Activated CD4-positive, alpha-beta T cell treated with anti-CD3 and anti-CD28 coated beads, Interleukin-2, amount 50 U/mL, for 24 hours (primary cell): ENCODE data around the gene E4F1.
"Not testable (repeated sequence)": the region's sequence is repeated elsewhere in the genome, so short reads cannot be mapped to it uniquely, and the experiment has no call there.

ENCODE experiments used
- DNase-seq, 2 donors: peaks; one replicate each; pipeline ENCODE4 v3.0.0-alpha.2; 2020; ENCODE audit warnings: low read depth in 1 of 2, low spot score in 1 of 2

E4F1 gene

DNA sequence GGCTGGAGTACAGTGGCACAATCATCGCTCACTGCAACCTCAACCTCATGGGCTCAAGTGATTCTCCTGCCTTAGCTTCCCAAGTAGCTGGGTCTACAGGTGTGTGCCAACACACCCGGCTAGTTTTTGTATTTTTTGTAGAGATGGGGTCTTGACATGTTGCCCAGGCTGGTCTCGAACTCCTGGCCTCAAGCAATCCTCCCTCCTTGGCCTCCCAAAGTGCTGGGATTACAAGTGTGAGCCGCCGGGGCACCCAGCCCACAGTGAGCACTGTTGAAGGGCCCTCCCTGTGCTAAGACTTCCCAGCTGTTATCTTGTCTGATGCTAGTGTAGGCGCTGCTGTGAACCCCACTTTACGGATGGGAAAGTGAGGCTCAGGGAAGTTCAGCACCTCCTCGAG is 35.0 kb upstream of the E4F1 start:
- DNase-seq, result no peak

DNA sequence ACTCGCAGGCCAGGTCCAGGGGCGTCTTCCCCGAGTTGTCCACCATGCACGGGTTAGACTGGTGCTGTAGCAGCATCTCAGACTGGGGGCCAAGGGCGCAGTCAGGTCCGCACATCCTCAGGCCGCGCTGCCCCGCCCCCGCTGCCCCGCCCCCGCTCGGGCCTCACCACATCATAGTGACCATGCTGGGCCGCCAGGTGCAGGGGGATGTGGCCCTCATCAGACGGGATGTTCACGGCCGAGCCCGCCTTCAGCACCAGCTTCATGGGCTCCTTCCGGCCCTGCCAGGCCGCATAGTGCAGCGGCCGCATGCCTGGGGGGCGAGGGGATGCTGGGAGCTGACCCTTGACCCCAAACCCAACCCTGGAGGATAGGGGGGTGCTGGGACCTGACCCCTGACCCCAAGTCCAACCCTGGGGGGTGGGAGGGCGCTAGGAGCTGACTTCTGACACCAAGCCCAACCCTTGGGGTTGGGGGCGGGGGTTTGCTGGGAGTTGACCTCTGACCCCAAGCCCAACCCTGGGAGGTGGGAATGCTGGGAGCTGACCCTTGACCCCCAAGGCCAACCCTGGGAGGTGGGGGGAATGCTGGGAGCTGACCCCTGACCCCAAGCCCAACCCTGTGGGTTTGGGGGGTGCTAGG is 34.0 kb upstream of the E4F1 start:
- no peak for DNase-seq

DNA sequence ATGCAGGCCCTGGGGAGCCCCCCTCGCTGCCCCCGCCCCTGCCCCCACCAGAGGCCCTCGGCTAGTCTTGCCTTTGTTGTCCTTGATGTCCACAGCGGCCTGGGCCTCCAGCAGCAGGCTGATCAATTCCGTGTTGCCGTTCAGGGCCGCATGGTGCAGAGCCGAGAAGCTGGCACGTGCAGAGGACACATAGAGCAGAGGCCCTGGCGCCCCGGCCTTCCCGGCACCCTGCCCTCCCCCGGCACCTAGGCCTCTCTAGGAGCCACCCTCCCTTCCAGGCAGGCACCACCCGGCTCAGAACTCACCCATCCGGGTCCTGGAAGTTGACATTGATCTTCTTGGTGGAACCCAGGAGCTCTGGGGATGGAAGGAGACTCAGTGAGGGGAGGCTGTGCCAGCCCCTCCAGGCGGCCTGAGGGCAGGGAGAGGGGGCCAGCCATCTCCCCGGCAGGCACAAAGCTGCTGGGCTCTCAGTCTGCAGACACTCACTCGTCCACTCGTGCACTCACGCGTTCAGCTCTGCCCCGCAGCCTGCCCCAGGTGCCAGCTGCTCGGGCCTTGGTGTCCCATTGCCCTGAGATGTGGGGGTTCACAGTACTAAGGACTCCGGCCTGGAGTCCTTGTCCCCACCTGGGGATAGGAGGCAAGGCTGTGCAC is 33.3 kb upstream of the E4F1 start:
- no peak for DNase-seq

DNA sequence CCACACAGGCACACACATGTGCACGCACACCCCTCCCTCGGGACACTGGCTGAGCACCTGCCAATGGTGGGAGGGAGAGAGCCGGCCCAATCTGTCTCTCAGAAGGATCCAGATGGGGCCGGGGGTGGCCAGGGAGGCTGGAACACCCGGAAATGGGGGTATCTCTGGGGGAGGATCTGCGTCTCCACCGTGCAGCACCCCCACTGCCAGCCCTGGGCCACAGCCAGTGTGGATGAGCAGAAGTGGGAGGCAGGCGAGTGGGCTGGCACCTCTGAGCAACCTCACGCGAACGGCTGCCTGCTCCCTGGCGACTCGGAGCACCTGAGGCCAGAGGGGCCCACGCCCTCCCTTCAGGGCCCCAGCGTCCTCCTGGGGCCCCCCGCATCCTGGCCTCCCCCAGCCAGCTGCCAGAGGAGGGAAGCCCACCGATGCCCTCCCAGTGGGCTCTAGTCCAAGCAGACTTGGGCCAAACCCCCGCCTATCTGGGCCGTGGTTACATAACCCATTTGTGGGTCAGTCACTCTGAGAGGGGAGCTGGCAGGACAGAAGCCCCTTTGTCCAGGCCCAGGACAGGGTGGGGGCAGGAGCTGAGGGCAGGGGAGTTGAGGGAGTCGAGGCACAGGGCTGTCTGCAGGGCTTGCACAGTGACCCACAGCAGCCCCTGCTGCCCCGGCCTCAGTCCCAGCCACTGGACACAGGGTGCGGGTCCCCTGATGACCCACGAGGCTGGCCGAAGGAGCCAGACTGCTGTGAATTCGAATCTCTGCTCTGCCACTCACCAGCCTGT is 32.5 kb upstream of the E4F1 start:
- no peak for DNase-seq

DNA sequence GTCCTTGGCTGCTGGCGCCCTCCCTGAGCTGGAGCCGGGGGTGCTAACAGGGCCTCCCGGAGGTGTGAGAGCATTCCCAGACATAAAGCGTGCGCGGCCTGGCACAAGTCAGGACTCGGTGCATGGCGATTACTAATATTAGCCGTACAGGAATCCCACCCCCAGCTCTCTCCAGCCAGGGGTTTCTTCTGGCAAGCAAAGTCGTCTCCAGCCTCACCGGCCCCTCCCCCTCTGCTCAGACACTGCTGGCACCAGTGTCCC is 32.0 kb upstream of the E4F1 start:
- DNase-seq, result no peak

DNA sequence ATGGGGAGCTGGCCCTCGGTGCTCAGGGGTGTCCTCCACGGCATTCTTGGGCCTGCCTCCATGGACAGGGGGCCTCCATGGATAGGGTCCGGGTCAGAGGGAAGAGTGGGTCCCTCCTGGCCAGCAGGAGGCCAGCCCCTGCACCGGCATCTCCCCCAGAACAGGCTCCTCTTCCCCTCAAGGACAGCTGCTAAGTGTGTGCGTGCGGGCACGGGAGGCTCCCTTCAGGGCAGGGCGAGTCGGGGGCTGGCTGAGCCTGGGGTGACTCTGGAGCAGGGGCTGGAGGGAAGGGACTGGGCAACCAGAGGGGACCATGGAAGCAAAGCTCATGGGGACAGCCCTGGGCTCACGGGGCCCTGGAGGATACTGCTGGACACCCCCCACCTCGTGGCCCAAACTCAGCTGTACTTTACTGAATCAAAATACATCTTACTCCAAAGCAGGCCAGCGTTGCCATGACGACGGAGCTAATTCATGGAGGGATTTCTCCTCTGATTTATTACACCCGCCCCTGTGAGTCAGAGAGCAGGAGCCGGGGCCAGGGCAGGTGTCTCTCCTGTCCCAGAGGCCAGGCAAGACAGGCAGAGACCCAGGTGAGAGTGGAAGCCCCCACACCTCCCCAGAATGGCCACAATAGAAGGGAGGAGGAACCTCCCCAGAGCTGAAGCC is 29.1 kb upstream of the E4F1 start:
- no peak for DNase-seq

DNA sequence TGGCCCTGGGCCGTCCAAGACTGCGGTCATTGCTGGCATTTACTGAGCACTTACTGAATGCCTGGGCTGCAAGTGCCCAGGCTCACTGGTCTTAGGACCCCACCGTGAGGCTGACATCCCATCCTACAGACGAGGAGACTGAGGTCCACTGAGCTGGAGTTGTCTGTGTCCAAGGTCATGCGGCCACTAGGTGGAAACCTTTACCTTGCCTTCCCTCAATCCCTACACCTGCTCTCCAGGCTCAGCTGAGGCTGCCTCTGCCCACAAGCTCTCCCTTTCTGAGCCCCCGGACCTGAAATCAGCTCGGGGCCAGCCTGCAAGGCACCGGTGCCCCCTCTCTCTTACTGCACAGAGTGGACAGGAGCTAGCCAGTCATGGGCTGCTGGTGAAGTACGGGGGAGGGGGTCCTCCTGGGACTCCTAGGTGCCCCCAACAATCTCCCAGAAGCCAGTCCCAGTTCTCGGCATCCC is 28.5 kb upstream of the E4F1 start:
- DNase-seq, result no peak

DNA sequence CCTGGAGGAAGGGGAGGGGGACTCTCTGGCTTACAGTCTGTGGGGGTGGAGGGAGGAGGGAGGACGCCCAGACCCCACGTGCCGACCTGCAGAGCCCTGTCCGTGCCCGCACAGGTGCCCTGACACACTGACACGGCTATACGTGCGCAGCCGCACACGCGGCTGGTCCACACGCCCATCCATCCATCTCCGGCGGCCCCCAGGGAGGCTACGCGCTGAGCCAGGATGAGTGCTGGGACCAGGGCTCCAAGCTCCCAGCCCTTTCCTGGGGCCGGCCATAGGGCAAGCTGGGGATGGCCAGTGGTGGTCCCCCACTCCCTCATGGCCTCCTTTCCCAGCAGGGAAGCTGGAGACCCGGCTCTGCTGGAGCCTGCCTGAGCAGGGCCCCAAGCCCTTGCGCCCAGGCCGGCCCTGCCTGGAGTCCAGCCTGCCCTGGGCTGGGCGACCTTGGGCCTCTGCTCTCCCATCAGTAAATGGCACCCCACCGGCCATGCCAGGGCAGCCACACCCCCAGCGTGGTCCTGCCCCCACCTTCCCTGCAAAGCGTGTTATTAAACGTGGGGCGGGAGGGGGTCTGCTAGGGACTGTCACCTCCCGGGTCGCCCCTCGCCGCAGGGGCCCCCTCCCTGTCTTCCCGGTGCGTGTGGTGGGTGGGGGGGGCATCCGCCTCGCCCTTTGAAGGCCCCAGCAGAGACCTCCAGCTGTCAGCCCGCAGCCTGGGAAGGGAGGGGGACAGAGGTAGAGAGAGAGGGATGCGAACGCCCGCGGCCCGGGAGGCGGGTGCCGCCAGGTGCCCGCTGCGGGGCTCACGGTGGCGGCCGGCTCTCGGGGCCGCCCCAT is 27.8 kb upstream of the E4F1 start:
- DNase-seq, result no peak

DNA sequence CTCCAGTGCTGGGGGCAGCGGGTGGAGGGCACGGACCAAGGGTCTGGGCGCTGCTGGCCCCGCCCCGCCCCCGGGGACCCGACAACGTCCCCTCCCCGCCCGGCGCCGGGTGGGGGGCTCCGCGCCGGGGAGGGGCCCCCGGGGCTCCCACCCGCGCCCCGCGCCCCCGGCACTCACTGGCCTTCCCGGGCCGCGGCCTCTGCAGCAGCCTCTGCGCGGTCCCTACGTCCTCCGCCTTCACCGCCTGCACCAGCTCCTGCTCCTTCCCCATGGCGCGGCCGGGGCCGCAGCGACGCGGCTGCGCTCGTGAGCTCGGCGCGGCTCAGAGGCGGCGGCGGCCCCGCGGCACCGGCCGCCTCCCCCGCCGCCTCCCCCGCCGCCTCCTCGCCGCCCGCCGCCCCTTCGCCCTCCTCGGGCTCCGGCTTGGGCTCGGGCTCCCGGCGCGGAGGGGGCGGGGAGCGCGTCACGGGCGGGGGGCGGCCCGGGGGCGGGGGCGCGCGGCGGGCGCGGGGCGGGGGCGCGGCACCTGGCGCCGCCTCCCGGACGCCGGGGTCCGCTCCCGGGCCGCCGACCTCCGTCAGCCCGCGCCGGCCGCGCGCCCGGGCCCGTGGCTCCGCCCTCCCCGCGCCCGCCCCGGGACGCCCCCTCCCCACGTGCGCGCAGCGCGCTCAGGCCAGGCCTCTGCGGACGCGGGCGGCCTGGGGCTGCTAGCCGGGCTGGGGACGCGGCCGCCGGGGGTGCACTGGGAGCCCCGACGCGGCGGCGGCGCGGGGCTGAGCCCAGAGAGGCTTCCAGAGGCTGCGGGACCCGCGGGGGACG is 27.0 kb upstream of the E4F1 start, which contains the start of gene CASKIN1:
Gene CASKIN1, minus strand, starts transcription at position 444 of the 819 bp plus-strand sequence. Its CDS starts 173 bp downstream, at position 271.
- DNase-seq, result no peak

DNA sequence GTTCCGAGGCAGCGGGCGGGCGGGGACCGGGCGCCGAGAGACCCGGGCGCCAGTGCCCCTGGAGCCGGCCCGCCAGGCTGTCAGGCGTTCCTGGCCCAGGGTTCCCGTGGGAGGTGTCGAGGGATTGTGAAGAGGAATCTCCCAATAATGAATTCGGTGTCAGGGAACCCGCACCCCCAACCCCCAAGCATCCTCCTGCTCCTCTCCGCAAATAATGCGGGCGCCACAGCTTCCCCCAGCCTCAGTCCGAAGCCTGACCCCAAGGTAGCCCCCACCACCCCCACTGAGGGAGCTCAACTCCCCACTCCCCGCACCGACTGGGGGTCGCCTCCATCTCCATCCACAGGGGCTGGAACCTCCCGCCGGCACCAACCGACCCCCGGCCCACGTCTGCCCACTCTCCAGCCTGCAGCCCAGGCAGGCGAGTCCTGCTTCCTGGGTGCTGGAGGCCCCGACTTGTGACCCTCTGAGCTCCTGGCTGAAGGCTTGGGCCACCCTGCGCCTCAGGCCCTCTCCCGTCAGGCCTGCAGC is 26.3 kb upstream of the E4F1 start:
- no peak for DNase-seq

DNA sequence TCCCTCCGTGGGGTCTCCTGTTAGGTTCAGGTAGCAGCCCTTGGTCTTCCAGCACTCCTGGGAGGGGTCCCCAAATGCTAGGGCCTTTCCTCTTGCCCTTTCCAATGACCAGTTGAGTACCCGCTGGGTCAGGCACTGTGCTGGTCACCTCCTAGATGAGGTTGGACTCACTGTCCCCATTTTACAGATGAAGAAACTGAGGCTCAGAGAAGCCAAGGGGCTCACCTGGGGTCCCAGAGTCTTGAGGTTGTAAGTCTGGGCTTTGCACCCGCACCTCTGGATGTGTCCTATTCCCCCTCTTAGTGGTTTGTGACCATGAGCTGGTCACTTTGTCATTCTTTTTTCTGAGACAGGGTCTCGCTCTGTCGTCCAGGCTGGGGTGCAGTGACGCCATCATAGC is 25.6 kb upstream of the E4F1 start:
- no peak for DNase-seq

DNA sequence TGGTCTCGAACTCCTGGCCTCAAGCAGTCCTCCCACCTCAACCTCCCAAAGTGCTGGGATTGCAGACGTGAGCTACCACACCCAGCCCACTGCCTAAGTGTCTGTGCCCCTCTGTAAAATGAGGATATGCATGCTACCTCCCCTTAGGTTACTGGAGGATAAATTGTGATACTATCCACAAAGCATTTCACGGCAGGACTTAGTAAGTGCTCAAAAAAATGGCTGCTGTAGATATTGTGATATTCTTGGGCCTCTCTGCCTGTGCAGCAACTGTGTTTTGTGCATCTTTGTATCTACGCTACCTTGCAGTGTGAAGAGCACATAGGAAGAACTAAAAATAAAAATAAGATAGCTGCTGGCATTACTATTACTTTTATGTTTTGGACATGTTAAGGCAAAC is 25.1 kb upstream of the E4F1 start:
- no peak for DNase-seq

DNA sequence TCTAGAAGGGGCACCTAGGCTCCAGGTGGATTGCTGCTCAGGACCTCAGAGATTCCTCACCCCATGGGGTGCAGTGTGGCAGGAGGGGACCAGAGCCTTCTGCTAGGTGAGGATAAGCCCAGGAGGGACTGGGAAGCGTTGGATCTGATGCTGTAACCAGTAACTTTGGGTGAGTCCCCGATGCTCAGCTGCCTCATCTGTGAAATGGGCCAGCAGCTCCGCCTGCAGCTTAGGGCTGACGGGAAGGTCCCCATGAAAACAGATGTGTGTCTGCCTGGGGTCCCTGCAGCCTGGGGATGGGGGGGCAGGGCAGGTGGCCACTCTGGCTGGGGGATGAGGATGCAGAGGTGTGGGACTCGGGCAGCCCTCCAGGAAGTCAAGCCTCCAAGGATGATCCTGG is 24.3 kb upstream of the E4F1 start:
- DNase-seq, result no peak

DNA sequence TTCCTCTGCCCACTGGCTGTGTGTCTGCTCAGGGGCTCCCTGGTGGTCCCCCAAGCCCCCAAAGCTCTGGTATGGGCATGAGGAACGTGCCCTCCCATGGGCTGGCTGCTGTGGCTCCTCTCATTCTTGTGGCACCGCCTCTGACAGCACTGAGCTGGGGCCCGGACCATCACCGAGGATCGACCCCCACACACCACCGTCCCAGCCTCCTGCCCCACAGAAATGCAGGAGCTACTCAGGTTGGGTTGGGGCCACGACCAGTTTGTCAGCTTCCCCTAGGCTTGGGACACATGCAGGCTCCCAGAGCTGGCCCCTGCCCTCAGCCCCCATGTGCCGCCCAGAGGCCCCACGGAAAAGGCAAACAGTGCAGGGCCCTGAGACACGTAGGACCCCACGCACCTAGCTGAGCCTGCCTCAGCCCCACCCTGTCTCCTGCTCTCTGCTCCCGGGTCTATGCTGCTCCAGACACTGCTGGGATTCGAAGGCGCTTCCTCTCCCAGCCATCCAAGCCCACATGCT is 23.7 kb upstream of the E4F1 start:
- no peak for DNase-seq

DNA sequence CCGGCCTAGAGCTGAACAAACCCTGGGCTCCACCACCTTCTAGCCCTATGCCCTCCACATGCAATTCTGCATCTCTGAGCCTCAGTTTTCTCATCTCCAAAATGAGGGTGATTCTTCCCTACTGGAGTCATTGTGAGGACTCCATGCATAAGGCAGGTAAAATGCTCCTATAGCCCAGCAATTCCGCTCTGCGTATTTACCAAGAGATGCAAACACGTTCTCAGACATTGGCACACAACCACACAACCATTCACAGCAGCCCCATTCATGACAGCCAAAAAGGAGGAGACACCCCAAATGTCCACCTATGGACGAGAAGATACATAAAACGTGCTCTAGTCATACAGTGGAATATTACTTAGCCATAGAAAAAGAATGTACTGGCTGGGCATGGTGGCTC is 23.1 kb upstream of the E4F1 start:
- no peak for DNase-seq

DNA sequence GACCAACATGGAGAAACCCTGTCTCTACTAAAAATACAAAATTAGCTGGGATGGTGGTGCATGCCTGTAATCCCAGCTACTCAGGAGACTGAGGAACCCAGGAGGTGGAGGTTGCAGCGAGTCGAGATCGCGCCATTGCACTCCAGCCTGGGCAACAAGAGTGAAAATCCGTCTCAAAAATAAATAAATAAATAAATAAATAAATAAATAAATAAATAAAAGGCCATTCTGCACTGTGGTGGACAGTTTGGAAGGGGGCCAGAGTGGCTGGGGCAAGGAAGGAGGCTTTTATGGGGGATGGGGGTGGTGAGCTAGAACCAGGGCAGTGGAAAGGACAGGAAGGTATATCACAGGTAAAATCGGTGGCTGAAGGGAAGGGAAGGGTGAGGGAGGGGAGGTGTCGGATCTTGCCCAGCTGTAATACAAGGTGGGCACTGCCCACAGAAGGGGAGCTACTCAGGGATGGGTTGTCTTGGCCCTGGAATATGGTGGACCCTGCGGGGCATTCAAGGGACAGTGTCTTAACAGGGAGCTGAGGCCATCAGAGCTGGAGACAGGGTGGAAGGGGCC is 20.2 kb upstream of the E4F1 start:
- DNase-seq, result not testable (repeated sequence)

DNA sequence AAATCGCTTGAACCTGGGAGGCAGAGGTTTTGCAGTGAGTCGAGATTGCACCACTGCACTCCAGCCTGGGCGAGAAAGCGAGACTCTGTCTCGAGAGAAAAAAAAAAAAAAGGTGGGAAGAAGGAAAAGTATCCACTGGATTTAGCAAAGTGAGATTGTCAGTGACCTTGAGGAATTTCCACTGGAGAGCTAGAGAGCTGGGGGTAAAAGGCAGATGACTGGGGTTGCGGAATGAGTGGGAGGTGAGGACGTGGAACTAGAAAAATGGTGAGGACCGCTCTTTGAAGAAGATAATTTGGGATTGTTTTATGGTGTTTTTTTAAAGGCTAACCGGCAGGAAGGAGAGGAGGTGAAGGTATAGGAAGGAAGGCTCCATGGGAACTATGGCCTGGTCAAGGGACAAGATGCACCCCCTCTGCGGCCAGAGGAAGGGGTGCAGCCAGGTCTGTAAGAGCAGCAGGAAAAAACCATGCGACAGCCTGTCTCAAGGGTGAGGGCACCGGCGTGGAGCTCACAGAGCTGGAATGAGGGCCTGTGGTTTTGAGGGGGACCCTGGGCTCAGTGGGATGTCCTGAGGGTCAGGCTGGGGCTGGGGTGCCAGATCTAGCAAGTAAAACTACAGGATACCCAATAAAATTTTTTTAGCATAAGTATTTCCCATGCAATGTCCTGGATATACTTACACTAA is 18.8 kb upstream of the E4F1 start:
- DNase-seq, result no peak

DNA sequence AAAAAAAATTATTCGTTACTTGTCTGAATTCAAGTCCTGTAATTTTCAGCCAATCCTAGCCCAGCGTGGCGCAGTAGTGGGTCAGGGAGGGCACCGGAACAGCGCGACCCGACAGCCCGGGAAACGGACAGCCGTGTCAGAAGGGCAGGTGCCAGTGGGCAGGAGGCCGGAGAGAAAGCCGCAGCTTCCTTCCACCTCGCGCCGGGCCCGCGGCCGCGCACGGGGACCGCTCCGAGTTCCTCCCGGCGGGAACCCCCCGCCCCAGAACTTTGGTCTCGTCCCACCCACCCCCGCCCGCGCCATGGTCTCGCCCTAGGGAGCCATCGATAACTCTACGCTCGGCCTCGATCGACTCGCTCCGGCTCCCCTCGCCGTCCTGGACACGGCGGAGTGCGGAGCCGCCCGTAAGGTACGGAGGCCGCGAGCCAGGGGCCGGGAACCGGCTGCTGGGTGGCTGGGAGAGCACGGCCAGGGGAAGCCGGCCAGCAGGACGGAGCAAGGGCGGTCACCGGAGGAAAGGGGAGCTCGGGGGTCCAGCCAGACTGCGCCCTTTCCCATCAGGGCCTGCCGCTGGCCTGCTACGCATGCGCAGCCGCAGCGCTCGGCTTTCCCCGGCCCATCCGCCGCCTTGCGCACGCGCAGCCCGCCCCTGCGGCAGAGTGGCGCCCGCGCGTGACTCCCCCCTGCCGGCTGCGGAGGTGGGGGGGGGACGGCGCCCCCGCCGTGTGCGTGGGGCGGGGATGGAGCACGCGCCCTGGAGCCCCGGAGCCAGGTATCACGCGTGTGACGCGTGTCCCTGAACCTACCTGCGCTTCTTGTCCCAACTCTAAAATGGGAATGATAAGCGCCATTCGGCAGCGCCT is 18.1 kb upstream of the E4F1 start, which contains the start of gene MLST8:
Gene MLST8, plus strand, starts transcription at position 351 of the 863 bp plus-strand sequence. CDS start 632 bp downstream, outside the sequence.
- peak; percentile 81 to 82 for DNase-seq
